HepG2 (cell line): ENCODE measurements around the gene FAM53B. TPM values are rescaled to one million over a fixed set of nuclear protein-coding genes. Genes with fewer than 3 reads are reported as not detected.

ENCODE experiments used
- ARHGAP35 ChIP-seq: sonication (generic); formaldehyde crosslinking; IDR thresholded peaks from 2 replicates; pipeline ENCODE4 v1.9.0; 2022; ENCODE audit warnings: mild to moderate bottlenecking, inconsistent platforms, moderate library complexity, missing genetic modification reagents, borderline replicate concordance
- ARID4A ChIP-seq: sonication (generic); formaldehyde crosslinking; IDR thresholded peaks from 2 replicates; pipeline ENCODE4 v1.5.0; 2020; ENCODE audit warnings: mild to moderate bottlenecking, missing genetic modification reagents, borderline replicate concordance
- HNRNPLL ChIP-seq: fragments of 200-400 bp; formaldehyde crosslinking; IDR thresholded peaks from 2 replicates; pipeline ENCODE4 v1.6.1; 2017; ENCODE audit warnings: mild to moderate bottlenecking, low read depth, low read length; ENCODE audit not compliant: poor library complexity, severe bottlenecking
- KMT2A ChIP-seq: sonication (generic); formaldehyde crosslinking; IDR thresholded peaks from 2 replicates; pipeline ENCODE4 v1.4.0; 2020; ENCODE audit warnings: missing genetic modification reagents
- LBX2 ChIP-seq: sonication (generic); formaldehyde crosslinking; IDR thresholded peaks from 2 replicates; pipeline ENCODE4 v1.5.0; 2020; ENCODE audit warnings: missing genetic modification reagents, mild to moderate bottlenecking, borderline replicate concordance
- NR1H2 ChIP-seq: sonication (generic); formaldehyde crosslinking; IDR thresholded peaks from 2 replicates; pipeline ENCODE4 v1.8.1; 2022; ENCODE audit warnings: low read depth, missing genetic modification reagents, borderline replicate concordance
- RARG ChIP-seq: sonication (generic); formaldehyde crosslinking; IDR thresholded peaks from 2 replicates; pipeline ENCODE4 v1.4.0; 2020; ENCODE audit warnings: low read depth, mild to moderate bottlenecking, missing genetic modification reagents
- SATB2 ChIP-seq: sonication (generic); formaldehyde crosslinking; IDR thresholded peaks from 2 replicates; pipeline ENCODE4 v1.5.0; 2020; ENCODE audit warnings: missing genetic modification reagents
- TFAP4 ChIP-seq: sonication (generic); IDR thresholded peaks from 2 replicates; pipeline ENCODE4 v1.6.1; 2016; ENCODE audit warnings: low read depth, borderline replicate concordance
- ZBTB38 ChIP-seq: sonication (generic); formaldehyde crosslinking; IDR thresholded peaks from 2 replicates; pipeline ENCODE4 v1.5.1; 2020; ENCODE audit warnings: mild to moderate bottlenecking, missing genetic modification reagents
- ZFP62 ChIP-seq: sonication (generic); formaldehyde crosslinking; IDR thresholded peaks from 2 replicates; pipeline ENCODE4 v1.4.0; 2020; ENCODE audit warnings: missing genetic modification reagents
- ZMYM3 ChIP-seq: sonication (generic); formaldehyde crosslinking; IDR thresholded peaks from 2 replicates; pipeline ENCODE4 v1.5.1; 2020; ENCODE audit warnings: mild to moderate bottlenecking, missing genetic modification reagents
- ZNF484 ChIP-seq: sonication (generic); formaldehyde crosslinking; IDR thresholded peaks from 2 replicates; pipeline ENCODE4 v1.5.1; 2020; ENCODE audit warnings: mild to moderate bottlenecking, low read depth, missing genetic modification reagents, borderline replicate concordance
- ZNF558 ChIP-seq: sonication (generic); formaldehyde crosslinking; IDR thresholded peaks from 2 replicates; pipeline ENCODE4 v1.9.0; 2022; ENCODE audit warnings: mild to moderate bottlenecking, missing genetic modification reagents, borderline replicate concordance
- polyA plus RNA-seq, 8 experiments: library from polyadenylated mRNA; depleted of rRNA in 3 of 8; stranded (reverse) in 7 of 8; unstranded in 1 of 8; fragments of >200 nt; fragmentation: Illumina TruSeq in 4 of 8; extraction: Trizol in 4 of 8; gene quantifications; 2 replicates each; pipeline versions ENCODE4 v1.2.1 to v1.2.3, GENCODE V29; 2011 to 2016; ENCODE audit warnings: low read depth in 4 of 8, missing spikeins in 1 of 8, mixed read lengths in 1 of 8; ENCODE audit not compliant: insufficient read depth in 1 of 8
- total RNA-seq, 5 experiments: library from RNA; depleted of rRNA; stranded (reverse); fragments of >200 nt; fragmentation: Illumina TruSeq; extraction: Trizol; gene quantifications; 2 replicates each; pipeline ENCODE4 v1.2.3, GENCODE V29; 2016; ENCODE audit warnings: low read depth in 1 of 5
- TF ChIP-seq, protein P1 (sequence below): sonication (generic); formaldehyde crosslinking; IDR thresholded peaks from 2 replicates; pipeline ENCODE4 v1.4.0; 2020; ENCODE audit warnings: mild to moderate bottlenecking, missing genetic modification reagents, borderline replicate concordance

FAM53B gene
- total and polyA plus RNA-seq, 2 of the 13 experiments (the other 11 are each of a cell fraction or from before 2014, with no cell fraction given) = 6.4 to 19.3 TPM

DNA sequence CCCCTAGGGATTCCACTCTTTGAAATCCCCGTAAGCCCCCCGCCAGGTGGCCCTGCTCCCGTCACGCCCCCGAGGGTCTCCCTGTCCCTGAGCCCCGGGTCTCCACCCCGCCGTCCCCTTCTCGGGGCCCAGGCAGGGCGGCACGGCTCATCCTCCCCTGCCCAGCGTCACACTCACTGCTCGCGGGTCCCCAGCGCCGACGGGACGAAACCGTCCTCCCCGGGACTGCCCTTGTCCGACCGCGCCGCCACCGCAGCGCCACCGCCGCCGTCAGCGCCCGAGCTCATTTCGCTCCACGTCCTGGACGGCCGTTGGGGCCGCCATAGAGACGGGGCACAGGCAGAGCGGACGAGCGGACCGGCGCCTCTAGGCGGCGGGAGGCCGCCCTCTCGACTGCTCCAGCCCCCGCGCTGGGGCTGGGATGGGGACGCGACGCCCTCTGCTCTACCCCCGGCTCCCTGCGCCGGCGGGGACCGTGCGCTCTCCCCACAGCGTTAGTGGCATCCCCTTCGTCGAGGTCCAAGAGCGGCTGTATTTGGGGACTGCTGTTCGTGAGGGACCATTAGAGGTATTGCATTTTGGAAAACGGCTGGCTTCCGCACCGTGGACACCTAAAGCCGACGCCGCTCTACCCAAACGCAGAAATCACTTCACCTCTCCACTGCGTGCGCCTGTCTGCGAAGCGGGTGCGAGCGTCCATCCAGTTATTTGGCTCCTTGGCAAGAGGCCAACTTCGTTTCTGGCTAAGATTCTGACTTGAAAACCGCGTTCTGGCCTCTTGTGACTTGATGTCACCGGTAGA is 47.6 kb upstream of the FAM53B start, which contains the start of gene EEF1AKMT2 (continued):
- TF ChIP-seq SATB2 (CRISPR knock-in tag) (peak; percentile 63), NR1H2 (CRISPR knock-in tag) (no peak), ARID4A (CRISPR knock-in tag) (peak; percentile 95), HNRNPLL (peak; percentile 96), ZBTB38 (CRISPR knock-in tag) (peak; percentile 88; the same call in 1 of the 2 replicates), ZFP62 (CRISPR knock-in tag) (0 out of 2 replicates have a peak, but pooled peaks have one; percentile 70), TFAP4 (peak; percentile 8; the same call in 1 of the 2 replicates), ZNF558 (CRISPR knock-in tag) (no peak), ZNF484 (CRISPR knock-in tag) (no peak), RARG (CRISPR knock-in tag) (0 out of 2 replicates have a peak, but pooled peaks have one; percentile 43), KMT2A (CRISPR knock-in tag) (peak; percentile 93), LBX2 (peak; percentile 55; the same call in 1 of the 2 replicates), ARHGAP35 (CRISPR knock-in tag) (peak; percentile 59; the same call in 1 of the 2 replicates), ZMYM3 (CRISPR knock-in tag) (peak; percentile 54; the same call in 1 of the 2 replicates)
- TF ChIP-seq, protein P1, sequence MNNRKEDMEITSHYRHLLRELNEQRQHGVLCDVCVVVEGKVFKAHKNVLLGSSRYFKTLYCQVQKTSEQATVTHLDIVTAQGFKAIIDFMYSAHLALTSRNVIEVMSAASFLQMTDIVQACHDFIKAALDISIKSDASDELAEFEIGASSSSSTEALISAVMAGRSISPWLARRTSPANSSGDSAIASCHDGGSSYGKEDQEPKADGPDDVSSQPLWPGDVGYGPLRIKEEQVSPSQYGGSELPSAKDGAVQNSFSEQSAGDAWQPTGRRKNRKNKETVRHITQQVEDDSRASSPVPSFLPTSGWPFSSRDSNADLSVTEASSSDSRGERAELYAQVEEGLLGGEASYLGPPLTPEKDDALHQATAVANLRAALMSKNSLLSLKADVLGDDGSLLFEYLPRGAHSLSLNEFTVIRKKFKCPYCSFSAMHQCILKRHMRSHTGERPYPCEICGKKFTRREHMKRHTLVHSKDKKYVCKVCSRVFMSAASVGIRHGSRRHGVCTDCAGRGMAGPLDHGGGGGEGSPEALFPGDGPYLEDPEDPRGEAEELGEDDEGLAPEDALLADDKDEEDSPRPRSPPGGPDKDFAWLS = no peak
